ENCODE results near the gene SLC44A5. TPM values are rescaled to one million over a fixed set of nuclear protein-coding genes. Genes with fewer than 3 reads are reported as not detected.
"Not testable (repeated sequence)": the region's sequence is repeated elsewhere in the genome, so short reads cannot be mapped to it uniquely, and the experiment has no call there.

Gene SLC44A5
- total and polyA plus RNA-seq, 8 donors, result 0.12 to 6.7 (median 3.9) TPM; not detected in 3

- H3K9me3 ChIP-seq, result peaks cover 0 to 8% (median 1%) of the 10 kb centered on the region in 4 donors
- TF ChIP-seq CTCF (IDR thresholded peaks at IDR 0.05), result no peak
- TF ChIP-seq EP300 (IDR thresholded peaks at IDR 0.05), result no peak
- TF ChIP-seq POLR2A (IDR thresholded peaks at IDR 0.05), result no peak
- no peak for TF ChIP-seq POLR2AphosphoS5 (IDR thresholded peaks at IDR 0.05)
- WGBS, 5 donors, result 81 to 93% (median 89%) methylated on average over 1 of the region's 1 CpG
- intact Hi-C loops (cut with DNase I; ENCODE audit: low total_unique reads), result no loop called here
- H3K4me3 ChIP-seq, result no peak overlapping the region
- no peak overlapping the region for H3K27ac ChIP-seq
- no peak for DNase-seq
- H3K4me1 ChIP-seq, result no peaks in the 10 kb centered on the region
- H3K36me3 ChIP-seq, result no peaks in the 10 kb centered on the region
- H3K27me3 ChIP-seq, result no peaks in the 10 kb centered on the region
Observed at GRCh38 chr1:75421371-75421770, 189.5 kb downstream of the SLC44A5 start.

GRCh38 chr1:75415187-75415586 lies 195.7 kb downstream of the SLC44A5 start:
- TF ChIP-seq POLR2A (IDR thresholded peaks at IDR 0.05) (no peak), CTCF (IDR thresholded peaks at IDR 0.05) (no peak), EP300 (IDR thresholded peaks at IDR 0.05) (no peak), POLR2AphosphoS5 (IDR thresholded peaks at IDR 0.05) (no peak)
- Histone ChIP-seq H3K27ac (no peak overlapping the region), H3K36me3 (no peaks in the 10 kb centered on the region), H3K9me3 (peaks cover 0 to 21% (median 14%) of the 10 kb centered on the region in 4 donors), H3K4me1 (no peaks in the 10 kb centered on the region), H3K27me3 (no peaks in the 10 kb centered on the region), H3K4me3 (no peak overlapping the region)
- WGBS, 5 donors, result 78 to 83% (median 83%) methylated on average over 3 of the region's 3 CpGs
- intact Hi-C loops (cut with DNase I; ENCODE audit: low total_unique reads), result no loop called here
- no peak for DNase-seq

GRCh38 chr1:75412616-75413015 lies 198.3 kb downstream of the SLC44A5 start:
- H3K4me3 ChIP-seq, result no peak overlapping the region
- intact Hi-C loops (cut with DNase I; ENCODE audit: low total_unique reads), result no loop called here
- no peaks in the 10 kb centered on the region for H3K4me1 ChIP-seq
- no peak for TF ChIP-seq EP300 (IDR thresholded peaks at IDR 0.05)
- TF ChIP-seq POLR2A (IDR thresholded peaks at IDR 0.05), result no peak
- TF ChIP-seq CTCF (IDR thresholded peaks at IDR 0.05), result no peak
- no peak for TF ChIP-seq POLR2AphosphoS5 (IDR thresholded peaks at IDR 0.05)
- no peaks in the 10 kb centered on the region for H3K36me3 ChIP-seq
- no peaks in the 10 kb centered on the region for H3K27me3 ChIP-seq
- H3K27ac ChIP-seq, result no peak overlapping the region
- 77 to 86% (median 81%) methylated on average over 3 of the region's 3 CpGs for WGBS, 5 donors
- no peak for DNase-seq
- peaks cover 0 to 21% (median 14%) of the 10 kb centered on the region in 4 donors for H3K9me3 ChIP-seq

DNA sequence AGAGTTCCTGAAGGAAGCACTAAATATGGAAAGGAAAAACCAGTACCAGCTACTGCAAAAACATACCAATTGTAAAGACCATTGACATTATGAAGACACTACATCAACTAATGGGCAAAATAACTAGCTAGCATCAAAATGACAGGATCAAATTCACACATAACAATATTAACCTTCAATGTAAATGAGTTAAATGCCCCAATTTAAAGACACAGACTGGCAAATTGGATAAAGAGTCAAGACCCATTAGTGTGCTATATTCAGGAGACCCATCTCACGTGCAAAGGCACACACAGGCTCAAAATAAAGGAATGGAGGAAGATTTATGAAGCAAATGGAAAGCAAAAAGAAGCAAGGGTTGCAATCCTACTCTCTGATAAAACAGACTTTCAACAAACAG lies 206.2 kb downstream of the SLC44A5 start:
- intact Hi-C loops (cut with DNase I; ENCODE audit: low total_unique reads); H3K4me3 ChIP-seq; DNase-seq; H3K27me3 ChIP-seq; H3K4me1 ChIP-seq; H3K36me3 ChIP-seq; H3K27ac ChIP-seq: not testable (repeated sequence)
- peaks cover 0 to 17% (median 0%) of the 10 kb centered on the region in 4 donors for H3K9me3 ChIP-seq
- WGBS, 5 donors, result 50 to 76% (median 63%) methylated on average over 1 of the region's 1 CpG

- H3K27ac ChIP-seq; H3K4me1 ChIP-seq; H3K27me3 ChIP-seq; H3K4me3 ChIP-seq; intact Hi-C loops (cut with DNase I; ENCODE audit: low total_unique reads); DNase-seq; H3K36me3 ChIP-seq: not testable (repeated sequence)
- WGBS, 5 donors, result 52 to 75% (median 68%) methylated on average over 2 to 5 of the region's 5 CpGs
- peaks cover 0 to 17% (median 0%) of the 10 kb centered on the region in 4 donors for H3K9me3 ChIP-seq
Observed at GRCh38 chr1:75403147-75403646, 207.7 kb downstream of the SLC44A5 start.

Data from stomach (tissue), 9 donors.